ENCODE measurements around the gene CFAP47. TPM values are rescaled to one million over a fixed set of nuclear protein-coding genes. Genes with fewer than 3 reads are reported as not detected.

Gene CFAP47
- not detected in 5 replicates for total RNA-seq (2022; extraction: Qiagen RNA extraction; ENCODE audit: low read depth)

GRCh38 chrX:35919536-35920309 lies at the start of gene CFAP47:
Gene CFAP47, plus strand, starts transcription at chrX:35919734. Its CDS starts 66 bp downstream, at chrX:35919800.

Other genes starting within 250 kb of the CFAP47 start
- not detected in 5 replicates for gene MAGEB16, start 121.4 kb upstream of the CFAP47 start, total RNA-seq (2022; extraction: Qiagen RNA extraction; ENCODE audit: low read depth)

Data from A549 treated with CpdA at 1 μM for 4 hours (cell line).